GM21786 (cell line): ENCODE measurements around the gene DECR2.
"Not testable (repeated sequence)": the region's sequence is repeated elsewhere in the genome, so short reads cannot be mapped to it uniquely, and the experiment has no call there.

Experiments
- ATAC-seq: cut with Tn5 transposase; IDR thresholded peaks from one replicate; pipeline ENCODE4 v1.9.1; 2021; ENCODE audit not compliant: unreplicated experiment

The DECR2 gene

GRCh38 chr16:399340-400019 is 2.2 kb upstream of the DECR2 start:
- ATAC-seq = no peak

DNA sequence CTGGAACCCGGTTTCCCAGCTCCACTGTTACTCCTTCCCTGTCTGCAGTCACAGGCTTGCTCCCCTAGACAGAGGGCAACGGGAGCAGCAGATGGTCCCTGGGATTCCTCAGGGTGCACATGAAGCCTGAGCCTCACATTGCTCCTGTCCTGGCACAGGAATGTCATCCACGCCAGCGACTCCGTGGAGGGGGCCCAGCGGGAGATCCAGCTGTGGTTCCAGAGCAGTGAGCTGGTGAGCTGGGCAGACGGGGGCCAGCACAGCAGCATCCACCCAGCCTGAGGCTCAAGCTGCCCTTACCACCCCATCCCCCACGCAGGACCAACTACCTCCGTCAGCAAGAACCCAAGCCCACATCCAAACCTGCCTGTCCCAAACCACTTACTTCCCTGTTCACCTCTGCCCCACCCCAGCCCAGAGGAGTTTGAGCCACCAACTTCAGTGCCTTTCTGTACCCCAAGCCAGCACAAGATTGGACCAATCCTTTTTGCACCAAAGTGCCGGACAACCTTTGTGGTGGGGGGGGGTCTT is 1.6 kb upstream of the DECR2 start:
- no peak for ATAC-seq

- no peak for ATAC-seq
Observed at GRCh38 chr16:404971-405486, 3.3 kb downstream of the DECR2 start.

DNA sequence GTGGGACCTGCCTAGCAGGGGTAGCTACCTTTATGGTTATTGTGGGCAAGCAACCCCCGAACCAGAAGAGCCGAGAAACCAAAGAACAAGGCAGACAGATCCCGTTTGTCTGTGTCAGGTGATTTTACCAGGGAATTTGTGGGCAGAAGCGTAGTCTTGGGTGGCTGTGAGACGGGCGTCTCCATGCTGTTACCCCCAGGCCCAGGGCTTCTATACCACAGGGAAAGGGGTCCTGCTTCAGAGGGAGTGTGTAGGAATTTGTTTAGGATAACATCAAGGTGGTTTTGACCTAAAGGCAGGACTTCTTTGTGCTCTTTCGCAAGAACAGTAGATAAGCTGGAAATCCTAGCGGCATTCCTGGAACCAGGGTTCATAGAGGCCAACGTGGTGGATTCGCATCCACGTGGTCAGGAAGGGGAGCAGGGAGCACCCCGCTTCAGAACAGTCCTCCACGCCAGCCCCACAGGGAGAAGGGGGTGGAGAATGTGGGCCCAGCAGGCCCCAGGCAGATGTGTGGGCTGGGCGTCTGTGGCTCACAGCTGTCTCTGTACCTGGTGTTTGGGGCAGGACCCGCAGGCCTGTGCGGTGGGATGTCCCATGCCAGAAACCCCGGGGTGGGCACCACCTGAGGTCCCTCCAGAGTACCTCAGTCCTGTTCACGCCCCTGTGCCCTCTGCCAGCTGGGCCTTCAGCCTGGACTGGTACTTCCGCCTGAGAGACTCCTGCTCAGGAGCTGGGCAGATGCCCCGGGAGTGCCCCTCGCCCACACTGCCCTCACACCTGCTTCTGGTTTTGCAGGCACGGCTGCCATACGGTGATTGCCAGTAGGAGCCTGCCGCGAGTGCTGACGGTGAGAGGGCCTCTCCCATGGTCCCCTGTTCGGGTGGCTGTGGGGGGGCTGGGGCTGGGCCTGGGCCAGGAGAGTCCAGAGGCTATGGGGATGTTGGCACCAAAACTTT is 4.1 kb downstream of the DECR2 start:
- no peak for ATAC-seq

GRCh38 chr16:407253-407652 is 5.6 kb downstream of the DECR2 start:
- ATAC-seq = no peak

DNA sequence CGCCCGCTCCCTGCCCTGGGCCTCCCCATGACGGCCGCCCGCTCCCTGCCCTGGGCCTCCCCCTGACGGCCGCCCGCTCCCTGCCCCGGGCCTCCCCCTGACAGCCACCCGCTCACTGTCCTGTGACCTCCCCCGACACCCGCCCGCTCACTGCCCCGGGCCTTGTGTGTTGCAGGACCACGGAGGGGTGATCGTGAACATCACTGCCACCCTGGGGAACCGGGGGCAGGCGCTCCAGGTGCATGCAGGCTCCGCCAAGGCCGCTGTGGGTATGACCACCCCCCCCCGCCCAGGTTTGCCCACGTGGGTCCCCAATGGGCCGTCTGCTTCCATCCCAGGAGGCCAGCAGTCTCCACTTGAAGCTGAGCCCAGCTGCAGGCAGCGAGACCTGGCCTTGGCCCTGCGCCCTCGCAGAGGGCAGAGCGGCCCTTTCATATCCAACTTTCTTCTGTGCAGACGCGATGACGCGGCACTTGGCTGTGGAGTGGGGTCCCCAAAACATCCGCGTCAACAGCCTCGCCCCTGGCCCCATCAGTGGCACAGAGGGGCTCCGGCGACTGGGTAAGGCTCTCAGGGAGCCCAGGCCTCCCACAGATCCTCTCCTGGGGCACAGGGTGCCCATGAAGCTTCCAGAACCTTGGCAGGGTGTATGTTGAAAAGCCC is 9.0 kb downstream of the DECR2 start:
- no peak for ATAC-seq

- ATAC-seq = no peak
Observed at GRCh38 chr16:411576-412265, 10.0 kb downstream of the DECR2 start.

DNA sequence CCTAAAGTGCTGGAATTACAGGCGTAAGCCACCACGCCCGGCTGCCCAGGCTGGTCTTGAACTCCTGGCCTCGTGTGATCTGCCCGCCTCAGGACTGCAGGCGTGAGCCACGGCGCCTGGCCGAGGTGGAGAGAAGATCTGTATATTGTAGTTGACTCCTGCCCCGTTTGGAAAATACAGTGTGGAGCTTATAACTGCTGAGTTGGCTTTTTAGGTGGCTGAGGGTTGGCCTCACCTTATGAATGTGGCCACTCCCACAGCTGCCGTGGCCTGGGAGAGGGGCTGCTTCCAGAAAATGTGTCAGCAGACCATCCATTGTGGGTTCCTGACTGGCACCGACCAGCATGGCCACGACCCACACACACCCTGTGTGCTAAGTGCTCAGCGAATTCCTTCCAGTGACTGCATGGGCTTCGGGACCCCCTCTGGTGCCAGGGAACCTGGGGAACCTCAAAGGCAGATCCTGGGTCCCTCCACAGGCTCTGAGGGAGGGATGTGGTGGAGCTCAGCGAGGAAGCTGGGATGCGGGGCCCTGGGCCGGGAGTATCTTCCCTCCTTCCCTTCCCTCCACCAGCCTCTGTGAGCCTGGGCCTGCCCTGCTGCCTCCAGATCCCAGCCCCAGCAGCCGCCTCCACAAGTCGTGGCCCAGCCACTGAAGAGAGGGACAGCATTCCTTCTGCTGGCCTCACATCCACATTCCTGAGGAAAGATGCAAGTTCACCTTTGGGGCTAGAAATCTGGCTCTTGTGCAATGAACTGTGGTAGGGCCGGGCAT is 12.9 kb downstream of the DECR2 start:
- no peak for ATAC-seq

DNA sequence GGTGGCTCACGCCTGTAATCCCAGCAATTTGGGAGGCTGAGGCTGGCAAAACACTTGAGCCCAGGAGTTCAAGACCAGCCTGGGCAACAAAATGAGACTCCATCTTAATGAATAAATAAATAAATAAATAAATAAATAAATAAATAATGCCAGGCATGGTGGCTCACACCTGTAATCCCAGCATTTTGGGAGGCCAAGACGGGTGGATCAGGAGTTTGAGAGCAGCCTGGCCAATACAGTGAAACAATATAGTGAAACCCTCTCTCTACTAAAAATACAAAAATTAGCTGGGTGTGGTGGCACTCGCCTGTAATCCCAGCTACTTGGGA is 13.4 kb downstream of the DECR2 start:
- not testable (repeated sequence) for ATAC-seq

GRCh38 chr16:422179-422578 is 20.5 kb downstream of the DECR2 start:
- ATAC-seq = not testable (repeated sequence)

DNA sequence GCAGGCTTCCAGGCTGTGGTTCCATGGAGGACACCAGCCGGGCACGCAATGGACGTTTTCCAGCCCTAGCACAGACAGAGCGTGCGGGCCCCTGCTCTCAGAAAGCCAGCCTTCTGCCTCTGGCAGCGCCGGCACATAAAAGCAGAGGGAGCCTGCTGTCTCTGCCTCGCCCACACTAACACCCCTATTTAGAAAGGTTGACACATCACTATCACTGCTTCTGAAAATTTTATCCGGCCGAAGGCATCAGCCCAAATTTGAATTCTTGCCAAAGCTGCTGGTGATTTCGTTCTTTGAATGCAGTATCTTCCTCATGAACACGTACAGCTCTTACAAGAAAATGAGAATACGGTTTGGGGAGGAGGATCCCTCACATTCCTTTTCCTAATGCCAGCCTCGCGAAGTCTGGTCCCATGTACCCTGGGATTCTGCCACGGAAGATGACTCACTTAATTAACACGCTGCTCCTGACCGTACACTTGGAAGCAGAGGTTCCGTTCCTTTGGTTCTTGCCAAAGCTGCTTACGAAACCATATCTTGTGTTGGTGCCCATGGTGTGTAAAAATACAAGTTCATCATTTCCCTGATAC is 22.4 kb downstream of the DECR2 start:
- ATAC-seq = no peak

DNA sequence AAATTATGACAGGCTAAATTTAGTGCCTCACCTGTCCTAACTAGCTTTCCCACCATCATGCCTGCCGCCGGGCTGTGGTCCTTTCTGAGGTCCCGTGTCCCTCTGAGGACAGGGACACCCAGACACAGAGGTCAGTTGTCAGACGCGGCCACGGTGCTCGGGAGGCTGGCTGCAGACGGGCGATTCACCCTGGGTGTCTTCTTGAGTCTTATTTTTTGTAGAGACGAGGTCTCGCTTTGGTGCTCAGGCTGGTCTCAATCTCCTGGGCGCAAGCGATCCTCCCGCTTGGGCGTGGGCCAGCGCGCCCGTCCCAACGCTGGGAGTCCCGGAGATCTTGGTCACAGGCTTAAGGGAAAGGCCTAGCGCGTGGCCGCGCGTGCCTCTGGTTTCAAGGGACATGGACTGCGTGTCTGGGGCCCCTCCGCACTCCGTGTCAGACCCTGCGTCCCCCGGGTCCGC is 23.0 kb downstream of the DECR2 start:
- no peak for ATAC-seq

GRCh38 chr16:425082-425718 is 23.5 kb downstream of the DECR2 start, which contains the start of gene RAB11FIP3:
RAB11FIP3 (plus strand) TSS chr16:425649; CDS start chr16:426007, 358 bp downstream.
- peak; percentile 92 for ATAC-seq

DNA sequence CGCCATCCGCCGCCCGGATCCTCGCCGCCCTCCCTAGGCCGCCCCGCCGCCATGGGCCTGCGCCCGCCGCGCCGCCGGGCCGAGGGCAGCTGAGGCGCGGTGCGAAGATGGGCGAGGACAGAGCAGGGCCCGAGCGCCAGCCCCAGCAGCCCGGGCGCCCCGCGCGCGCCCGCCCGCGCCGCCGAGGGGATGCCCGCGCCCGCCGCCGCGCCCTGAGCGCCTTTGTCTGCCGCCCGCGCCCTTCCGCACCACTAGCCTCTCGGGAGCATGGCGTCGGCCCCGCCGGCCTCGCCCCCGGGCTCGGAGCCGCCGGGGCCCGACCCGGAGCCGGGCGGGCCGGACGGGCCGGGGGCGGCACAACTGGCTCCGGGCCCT is 24.0 kb downstream of the DECR2 start:
- peak; percentile 27 for ATAC-seq

DNA sequence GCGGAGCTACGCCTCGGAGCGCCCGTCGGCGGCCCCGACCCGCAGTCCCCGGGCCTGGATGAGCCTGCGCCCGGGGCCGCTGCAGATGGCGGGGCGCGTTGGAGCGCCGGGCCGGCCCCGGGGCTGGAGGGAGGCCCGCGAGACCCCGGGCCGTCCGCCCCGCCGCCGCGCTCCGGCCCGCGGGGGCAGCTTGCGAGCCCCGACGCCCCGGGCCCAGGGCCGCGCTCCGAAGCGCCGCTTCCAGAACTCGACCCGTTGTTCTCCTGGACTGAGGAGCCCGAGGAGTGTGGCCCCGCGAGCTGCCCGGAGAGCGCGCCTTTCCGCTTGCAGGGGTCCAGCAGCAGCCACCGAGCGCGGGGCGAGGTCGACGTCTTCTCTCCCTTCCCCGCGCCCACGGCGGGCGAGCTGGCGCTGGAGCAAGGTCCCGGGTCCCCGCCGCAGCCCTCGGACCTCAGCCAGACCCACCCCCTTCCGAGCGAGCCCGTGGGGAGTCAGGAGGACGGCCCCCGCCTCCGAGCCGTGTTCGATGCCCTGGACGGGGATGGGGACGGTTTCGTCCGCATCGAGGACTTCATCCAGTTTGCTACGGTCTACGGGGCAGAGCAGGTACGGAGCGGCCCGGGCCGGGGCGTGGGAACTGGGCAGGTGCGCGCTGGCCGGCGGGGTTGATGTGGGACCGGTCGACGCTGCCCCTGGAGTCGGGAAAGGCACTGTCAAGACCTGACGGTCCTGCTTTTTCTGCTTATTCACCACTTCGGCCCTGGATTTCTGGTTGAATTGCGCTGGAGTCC is 24.6 kb downstream of the DECR2 start:
- peak; percentile 7 for ATAC-seq

GRCh38 chr16:426906-427249 is 25.2 kb downstream of the DECR2 start:
- no peak for ATAC-seq

DNA sequence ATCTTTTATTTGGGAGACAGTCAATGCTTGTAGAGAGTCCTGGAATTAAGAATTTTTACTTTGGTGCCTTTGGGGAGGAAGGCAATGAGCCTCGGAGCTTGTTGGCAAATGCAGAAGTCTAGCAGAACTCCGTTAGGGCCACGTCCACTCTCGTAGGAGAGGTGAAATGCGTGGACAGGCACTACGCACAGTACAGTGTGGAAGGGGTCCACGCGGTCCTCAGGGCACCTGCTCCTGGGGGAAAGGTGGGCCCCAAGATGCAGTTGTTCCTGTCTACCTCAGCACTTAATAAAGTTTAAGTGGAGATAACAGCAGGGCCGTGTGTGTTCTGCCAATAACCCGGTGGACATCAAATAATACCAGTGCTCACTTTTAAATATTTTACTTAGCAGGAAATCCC is 25.6 kb downstream of the DECR2 start:
- ATAC-seq = no peak

DNA sequence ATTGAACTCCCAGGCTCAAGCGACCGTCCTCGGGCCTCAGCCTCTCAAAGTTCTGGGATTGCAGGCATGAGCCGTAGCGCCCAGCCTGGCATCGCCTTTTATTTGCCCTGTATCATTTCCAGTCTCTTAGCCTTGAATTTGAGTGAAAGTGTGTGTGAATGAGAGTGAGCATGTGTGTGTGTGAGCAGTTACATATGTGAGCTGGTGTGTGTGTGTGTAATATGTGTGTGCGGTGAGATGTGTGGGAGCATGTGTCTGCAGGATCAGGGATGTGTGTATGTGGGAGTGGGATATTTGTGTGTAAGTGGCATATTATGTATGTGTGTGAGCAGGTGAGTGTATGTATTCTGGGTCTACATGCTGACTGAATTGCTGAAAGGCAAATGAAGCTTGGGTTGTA is 29.2 kb downstream of the DECR2 start:
- ATAC-seq = no peak
